Measurements from ENCODE around the gene ZFX. TPM values are rescaled to one million over a fixed set of nuclear protein-coding genes. Genes with fewer than 3 reads are reported as not detected.

The ZFX gene
- total and polyA plus RNA-seq, 2 of the 8 experiments (the other 6 are each of a cell fraction or from before 2014, with no cell fraction given), result 2.8 to 22.0 TPM

DNA sequence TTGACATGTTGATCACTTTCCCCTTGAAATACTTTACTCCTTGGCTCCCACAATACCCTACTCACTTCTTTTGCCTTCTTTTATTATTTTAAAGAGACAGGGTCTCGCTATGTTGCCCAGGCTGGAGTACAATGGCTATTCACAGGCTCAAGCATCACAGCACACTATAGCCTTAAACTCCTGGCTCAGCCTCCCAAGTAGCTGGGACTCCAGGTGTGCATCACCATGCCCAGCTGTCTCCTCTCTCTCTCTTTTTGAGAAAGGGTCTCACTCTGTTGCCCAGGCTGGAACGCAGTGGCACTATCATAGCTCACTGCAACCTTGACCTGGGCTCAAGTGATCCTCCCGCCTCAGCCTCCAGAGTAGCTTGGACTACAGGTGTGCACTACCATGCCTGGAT lies 112.8 kb downstream of the ZFX start:
- H3K18ac ChIP-seq (ENCODE audit: extremely low read depth, low read length), result no peak overlapping the region
- no peak overlapping the region for H3K14ac ChIP-seq (ENCODE audit: insufficient read length)
- H3K36me3 ChIP-seq (ENCODE audit: control insufficient read depth in 2 of 4, insufficient read depth in 4 of 4, low read length in 3 of 4), result no peaks in the 10 kb centered on the region
- no peak overlapping the region for H3K27ac ChIP-seq (ENCODE audit: low read depth, low read length)
- no peaks in the 10 kb centered on the region for H3K23me2 ChIP-seq (ENCODE audit: low read depth, low read length)
- no peaks in the 10 kb centered on the region for H3K79me1 ChIP-seq (ENCODE audit: low read depth, low read length)
- H3K56ac ChIP-seq (replicated peaks; ENCODE audit: insufficient read length, low read depth, low read length), result no peak overlapping the region
- H2AK5ac ChIP-seq (ENCODE audit: low read depth, low read length), result no peak overlapping the region
- H3K4me2 ChIP-seq (ENCODE audit: insufficient read depth in 1 of 2, low read depth in 2 of 2, low read length in 2 of 2), result no peak overlapping the region
- no peak overlapping the region for H4K5ac ChIP-seq (ENCODE audit: insufficient read length, low read depth, low read length)
- no peak overlapping the region for H2AFZ ChIP-seq (ENCODE audit: low read length)
- no peak overlapping the region for H4K91ac ChIP-seq (replicated peaks; ENCODE audit: insufficient read length, low read length)
- no peak overlapping the region for H2BK12ac ChIP-seq (ENCODE audit: low read depth, low read length)
- no peak overlapping the region for H2BK120ac ChIP-seq (replicated peaks; ENCODE audit: low read depth, low read length)
- H3K4ac ChIP-seq (replicated peaks; ENCODE audit: insufficient read length, low read depth, low read length), result no peak overlapping the region
- no peaks in the 10 kb centered on the region for H3K79me2 ChIP-seq (ENCODE audit: control insufficient read depth in 1 of 2, insufficient read depth in 2 of 2, low read length in 2 of 2)
- H3K27me3 ChIP-seq (replicated peaks in 1 of 4; ENCODE audit: control insufficient read depth in 3 of 4, extremely low read depth in 1 of 4, insufficient read depth in 3 of 4, low read length in 3 of 4), result no peaks in the 10 kb centered on the region
- no peak overlapping the region for H4K8ac ChIP-seq (ENCODE audit: extremely low read depth, insufficient read depth, low read length)
- no peak overlapping the region for H2BK15ac ChIP-seq (ENCODE audit: low read length)
- no peak overlapping the region for H3K23ac ChIP-seq (ENCODE audit: insufficient read length)
- DNase-seq (ENCODE audit: low read depth in 1 of 2, low spot score in 2 of 2) (no peak), FAIRE-seq (no peak)
- no peak overlapping the region for H2BK5ac ChIP-seq (ENCODE audit: low read depth, low read length)
- CTCF ChIA-PET (ENCODE audit: partially characterized antibody), result interaction anchor here (1.5 kb wide), 1 partner anchor 43 kb away, joined by 5 read pairs; no protein-coding TSS in a partner anchor
- H2BK20ac ChIP-seq (ENCODE audit: low read length), result no peak overlapping the region
- H3K4me1 ChIP-seq (replicated peaks in 1 of 4; ENCODE audit: control insufficient read depth in 3 of 4, insufficient read depth in 4 of 4, low read length in 3 of 4), result no peaks in the 10 kb centered on the region
- no peaks in the 10 kb centered on the region for H4K20me1 ChIP-seq (replicated peaks in 1 of 2; ENCODE audit: control insufficient read depth in 1 of 2, insufficient read depth in 2 of 2, low read length in 2 of 2)
- H3K9ac ChIP-seq (replicated peaks in 1 of 4; ENCODE audit: extremely low read depth in 1 of 4, low read depth in 3 of 4, low read length in 3 of 4), result no peak overlapping the region
- POLR2A ChIA-PET (ENCODE audit: partially characterized antibody), result interaction anchor here (0.6 kb wide), 1 partner anchor 196 kb away, joined by 3 read pairs; no protein-coding TSS in a partner anchor
- H3K4me3 ChIP-seq (ENCODE audit: extremely low read depth in 1 of 4, insufficient read depth in 2 of 4, low read depth in 3 of 4, low read length in 4 of 4), result no peak overlapping the region
- 91% methylated on average over 3 of the region's 3 CpGs; no CpG with 5 or more reads in 1 of the 2 experiments for WGBS, 2 experiments (ENCODE audit: extremely low coverage in 1 of 2, insufficient coverage in 1 of 2, insufficient read length in 1 of 2, insufficient replicate concordance in 2 of 2, low coverage in 1 of 2, low lambda C conversion rate in 2 of 2, missing lambda C conversion rate in 1 of 2)
- no peaks in the 10 kb centered on the region for H3K9me3 ChIP-seq (ENCODE audit: insufficient read depth in 2 of 2, low read depth in 1 of 2, low read length in 1 of 2)
- TF ChIP-seq TBP (IDR thresholded peaks at IDR 0.05; ENCODE audit: low read depth, low read length) (no peak), RNF2 (IDR thresholded peaks at IDR 0.05; ENCODE audit: borderline replicate concordance, low read depth, low read length, missing control alignments, poor library complexity, severe bottlenecking) (no peak), KDM4A (IDR thresholded peaks at IDR 0.05; ENCODE audit: low read depth, low read length, severe bottlenecking) (no peak), RFX5 (IDR thresholded peaks at IDR 0.05; ENCODE audit: borderline replicate concordance, low read depth, low read length) (no peak), CHD1 (IDR thresholded peaks at IDR 0.05; ENCODE audit: low read depth, low read length) (no peak), RXRA (IDR thresholded peaks at IDR 0.05; ENCODE audit: insufficient read depth, low read depth, low read length) (no peak), MAFK (IDR thresholded peaks at IDR 0.05; ENCODE audit: low read depth, low read length) (no peak), RAD21 (IDR thresholded peaks at IDR 0.05 in 1 of 2, conservative IDR thresholded peaks at IDR 0.05 in 1 of 2; ENCODE audit: low read depth in 2 of 2, low read length in 2 of 2) (no peak), HDAC6 (IDR thresholded peaks at IDR 0.05; ENCODE audit: low read depth, low read length) (no peak), CTBP2 (IDR thresholded peaks at IDR 0.05; ENCODE audit: borderline replicate concordance, insufficient read depth, insufficient read length, low read length) (no peak), NRF1 (IDR thresholded peaks at IDR 0.05; ENCODE audit: low read depth, low read length) (no peak), EGR1 (IDR thresholded peaks at IDR 0.05; ENCODE audit: borderline replicate concordance, low read depth, low read length) (no peak), BACH1 (IDR thresholded peaks at IDR 0.05; ENCODE audit: low read length) (no peak), POLR2A (IDR thresholded peaks at IDR 0.05; ENCODE audit: control extremely low read depth in 1 of 2, low read depth in 2 of 2, low read length in 2 of 2) (no peak), BCL11A (IDR thresholded peaks at IDR 0.05; ENCODE audit: low read depth in 2 of 2, low read length in 2 of 2) (no peak)

Measured in H1 (cell line).